OCI-LY3 (cell line): ENCODE data around the gene BCKDHA.
A peak's percentile ranks its signal among the peaks of the same experiment; 100 is the strongest.
"Not testable (repeated sequence)": the region's sequence is repeated elsewhere in the genome, so short reads cannot be mapped to it uniquely, and the experiment has no call there.

Source experiments
- H2AFZ ChIP-seq: fragments of 200-600, 300-600 bp; shearing (Covaris generic); 2 replicates; pipeline ENCODE4 v1.6.0; 2014; ENCODE audit warnings: antibody characterized with exemption, low read depth, low read length
- H3K27ac ChIP-seq: fragments of 200-600, 300-600 bp; sonication (generic); 2 replicates; pipeline ENCODE4 v1.5.1; 2014; ENCODE audit warnings: mild to moderate bottlenecking, low read length, moderate library complexity, mixed read lengths
- H3K27me3 ChIP-seq: fragments of 200-600, 300-600 bp; sonication (generic); 2 replicates; pipeline ENCODE4 v1.6.1; 2014; ENCODE audit warnings: low read depth, low read length, mixed read lengths
- H3K36me3 ChIP-seq: fragments of 200-600, 300-600 bp; sonication (generic); replicated peaks from 2 replicates; pipeline ENCODE3; 2014; ENCODE audit warnings: low read depth, low read length, mixed read lengths
- H3K4me1 ChIP-seq: fragments of 300-600, 200-600 bp; sonication (generic); 2 replicates; pipeline ENCODE4 v1.6.1; 2014; ENCODE audit warnings: low read length, mixed read lengths
- H3K4me2 ChIP-seq: fragments of 200-600, 300-600 bp; sonication (generic); 2 replicates; pipeline ENCODE4 v1.6.1; 2014; ENCODE audit warnings: low read length, mixed read lengths
- H3K4me3 ChIP-seq: fragments of 300-600, 200-600 bp; sonication (generic); 2 replicates; pipeline ENCODE4 v1.5.1; 2014; ENCODE audit warnings: antibody characterized with exemption, mild to moderate bottlenecking, low read length, moderate library complexity
- H3K79me2 ChIP-seq: fragments of 300-600, 200-600 bp; shearing (Covaris generic); 2 replicates; pipeline ENCODE4 v1.6.1; 2014; ENCODE audit warnings: mild to moderate bottlenecking, low read length, mixed read lengths
- H3K9ac ChIP-seq: fragments of 300-600, 200-600 bp; shearing (Covaris generic); 2 replicates; pipeline ENCODE4 v1.6.0; 2014; ENCODE audit warnings: mild to moderate bottlenecking, low read length, moderate library complexity
- H3K9me3 ChIP-seq: fragments of 200-600, 300-600 bp; shearing (Covaris generic); 2 replicates; pipeline ENCODE4 v1.6.1; 2014; ENCODE audit warnings: low read length, mixed read lengths; ENCODE audit not compliant: insufficient read depth
- H4K20me1 ChIP-seq: fragments of 200-600, 300-600 bp; sonication (generic); 2 replicates; pipeline ENCODE4 v1.6.1; 2016; ENCODE audit warnings: low read length, mixed read lengths; ENCODE audit not compliant: insufficient read depth
- EZH2phosphoT487 ChIP-seq: fragments of 200-600 bp; shearing (Covaris generic); IDR thresholded peaks from 2 replicates; pipeline ENCODE4 v1.6.1; 2018; ENCODE audit warnings: antibody characterized with exemption, mixed run types, low read depth
- TF ChIP-seq, protein P1 (sequence below): fragments of 200-600, 300-600 bp; sonication (generic); IDR thresholded peaks from 2 replicates; pipeline ENCODE4 v1.5.1; 2014; ENCODE audit warnings: antibody characterized with exemption, low read length, low read depth

BCKDHA gene

GRCh38 chr19:41364524-41365391, 32.9 kb upstream of the BCKDHA start:
- Histone ChIP-seq H3K9ac (peak overlapping the region; percentile 97), H4K20me1 (no peaks in the 10 kb centered on the region), H3K79me2 (peaks cover 42% of the 10 kb centered on the region), H3K36me3 (peaks cover 3% of the 10 kb centered on the region), H2AFZ (peak overlapping the region; percentile 59), H3K4me2 (peak overlapping the region; percentile 88), H3K4me1 (peaks cover 44% of the 10 kb centered on the region), H3K27me3 (no peaks in the 10 kb centered on the region), H3K4me3 (peak overlapping the region; percentile 88), H3K27ac (peak overlapping the region; percentile 89), H3K9me3 (no peaks in the 10 kb centered on the region)
- TF ChIP-seq, protein P1, sequence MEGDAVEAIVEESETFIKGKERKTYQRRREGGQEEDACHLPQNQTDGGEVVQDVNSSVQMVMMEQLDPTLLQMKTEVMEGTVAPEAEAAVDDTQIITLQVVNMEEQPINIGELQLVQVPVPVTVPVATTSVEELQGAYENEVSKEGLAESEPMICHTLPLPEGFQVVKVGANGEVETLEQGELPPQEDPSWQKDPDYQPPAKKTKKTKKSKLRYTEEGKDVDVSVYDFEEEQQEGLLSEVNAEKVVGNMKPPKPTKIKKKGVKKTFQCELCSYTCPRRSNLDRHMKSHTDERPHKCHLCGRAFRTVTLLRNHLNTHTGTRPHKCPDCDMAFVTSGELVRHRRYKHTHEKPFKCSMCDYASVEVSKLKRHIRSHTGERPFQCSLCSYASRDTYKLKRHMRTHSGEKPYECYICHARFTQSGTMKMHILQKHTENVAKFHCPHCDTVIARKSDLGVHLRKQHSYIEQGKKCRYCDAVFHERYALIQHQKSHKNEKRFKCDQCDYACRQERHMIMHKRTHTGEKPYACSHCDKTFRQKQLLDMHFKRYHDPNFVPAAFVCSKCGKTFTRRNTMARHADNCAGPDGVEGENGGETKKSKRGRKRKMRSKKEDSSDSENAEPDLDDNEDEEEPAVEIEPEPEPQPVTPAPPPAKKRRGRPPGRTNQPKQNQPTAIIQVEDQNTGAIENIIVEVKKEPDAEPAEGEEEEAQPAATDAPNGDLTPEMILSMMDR: no peak
- no peak for TF ChIP-seq EZH2phosphoT487

DNA sequence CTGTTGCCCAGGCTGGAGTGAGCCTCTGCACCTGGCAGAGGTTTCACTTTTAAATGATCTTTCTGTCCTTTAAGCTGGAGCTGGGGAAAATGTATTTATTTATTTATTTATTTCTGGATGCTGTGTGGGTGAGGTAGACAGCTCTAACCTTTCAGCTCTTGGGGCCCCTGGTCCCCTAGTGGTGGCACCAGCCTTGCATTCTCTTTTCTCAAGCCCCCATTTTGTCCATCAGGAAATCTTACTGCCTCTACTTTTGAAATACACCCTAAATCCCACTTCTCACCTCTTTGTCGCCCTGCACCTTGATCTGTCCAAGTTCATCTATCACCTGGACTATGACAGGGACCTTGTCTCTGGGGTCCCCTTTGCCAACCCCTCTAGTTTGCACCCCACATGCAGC, 31.5 kb upstream of the BCKDHA start:
- peaks cover 3% of the 10 kb centered on the region for H3K36me3 ChIP-seq
- peaks cover 42% of the 10 kb centered on the region for H3K79me2 ChIP-seq
- TF ChIP-seq EZH2phosphoT487: no peak
- TF ChIP-seq, protein P1: no peak
- no peaks in the 10 kb centered on the region for H3K27me3 ChIP-seq
- H2AFZ ChIP-seq: no peak overlapping the region
- H3K4me2 ChIP-seq: peak overlapping the region; percentile 25; the same call in 1 of the 2 replicates
- H3K9ac ChIP-seq: no peak overlapping the region
- H3K9me3 ChIP-seq: no peaks in the 10 kb centered on the region
- H3K27ac ChIP-seq: peak overlapping the region; percentile 37
- H3K4me1 ChIP-seq: peaks cover 44% of the 10 kb centered on the region
- H4K20me1 ChIP-seq: no peaks in the 10 kb centered on the region
- H3K4me3 ChIP-seq: no peak overlapping the region

- Histone ChIP-seq H3K9me3 (no peaks in the 10 kb centered on the region), H3K27ac (peak overlapping the region; percentile 87), H4K20me1 (no peaks in the 10 kb centered on the region), H3K79me2 (peaks cover 42% of the 10 kb centered on the region), H3K4me2 (peak overlapping the region; percentile 55), H3K36me3 (peaks cover 3% of the 10 kb centered on the region), H3K4me3 (peak overlapping the region; percentile 15), H3K27me3 (no peaks in the 10 kb centered on the region), H3K4me1 (peaks cover 44% of the 10 kb centered on the region), H2AFZ (no peak overlapping the region), H3K9ac (peak overlapping the region; percentile 45; the same call in 1 of the 2 replicates)
- no peak for TF ChIP-seq EZH2phosphoT487
- TF ChIP-seq, protein P1: no peak
Observed at GRCh38 chr19:41367848-41368301, 29.7 kb upstream of the BCKDHA start.

DNA sequence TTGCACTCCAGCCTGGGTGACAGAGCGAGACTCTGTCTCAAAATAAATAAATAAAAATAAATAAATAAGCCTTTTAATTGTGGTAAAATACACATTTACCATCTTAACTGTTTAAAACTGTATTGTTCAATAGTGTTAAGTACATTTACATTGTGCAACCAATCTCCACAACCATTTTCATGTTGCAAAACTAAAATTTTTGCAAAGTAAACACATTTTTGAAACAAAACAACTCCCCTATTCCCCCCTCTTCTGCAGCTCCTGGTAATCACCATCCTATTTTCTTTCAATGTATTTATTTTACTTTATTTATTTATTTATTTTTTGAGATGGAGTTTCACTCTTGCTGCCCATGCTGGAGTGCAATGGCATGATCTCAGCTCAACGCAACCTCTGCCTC, 27.8 kb upstream of the BCKDHA start:
- Histone ChIP-seq H3K9ac (no peak overlapping the region), H3K27ac (no peak overlapping the region), H3K79me2 (peaks cover 37% of the 10 kb centered on the region), H3K4me1 (peaks cover 37% of the 10 kb centered on the region), H3K27me3 (no peaks in the 10 kb centered on the region), H3K4me2 (no peak overlapping the region), H3K9me3 (no peaks in the 10 kb centered on the region), H3K36me3 (peaks cover 3% of the 10 kb centered on the region), H4K20me1 (no peaks in the 10 kb centered on the region), H2AFZ (no peak overlapping the region), H3K4me3 (no peak overlapping the region)
- no peak for TF ChIP-seq EZH2phosphoT487
- TF ChIP-seq, protein P1: no peak

GRCh38 chr19:41371119-41371518, 26.5 kb upstream of the BCKDHA start:
- H3K4me3 ChIP-seq, H3K4me2 ChIP-seq, H4K20me1 ChIP-seq, H2AFZ ChIP-seq, H3K27me3 ChIP-seq, H3K36me3 ChIP-seq, H3K9ac ChIP-seq, H3K9me3 ChIP-seq, H3K27ac ChIP-seq: not testable (repeated sequence)
- peaks cover 30% of the 10 kb centered on the region for H3K4me1 ChIP-seq
- peaks cover 25% of the 10 kb centered on the region for H3K79me2 ChIP-seq
